ENCODE measurements around the gene ADAMTS17.
"Not testable (repeated sequence)": the region's sequence is repeated elsewhere in the genome, so short reads cannot be mapped to it uniquely, and the experiment has no call there.

ADAMTS17 gene

GRCh38 chr15:100107151-100107550 is 234.6 kb downstream of the ADAMTS17 start:
- no peak for DNase-seq

- DNase-seq, result no peak
Measured at GRCh38 chr15:100106732-100107131, 235.0 kb downstream of the ADAMTS17 start.

- no peak for DNase-seq
Measured at GRCh38 chr15:100105101-100105500, 236.7 kb downstream of the ADAMTS17 start.

- DNase-seq, result no peak
Measured at GRCh38 chr15:100104245-100104644, 237.5 kb downstream of the ADAMTS17 start.

GRCh38 chr15:100103828-100104227 is 237.9 kb downstream of the ADAMTS17 start:
- DNase-seq, result no peak

- DNase-seq, result no peak
Measured at GRCh38 chr15:100101426-100102089, 240.2 kb downstream of the ADAMTS17 start.

- DNase-seq, result no peak
Measured at GRCh38 chr15:100100926-100101325, 240.8 kb downstream of the ADAMTS17 start.

- DNase-seq, result no peak
Measured at GRCh38 chr15:100099976-100100375, 241.8 kb downstream of the ADAMTS17 start.

GRCh38 chr15:100098705-100099104 is 243.1 kb downstream of the ADAMTS17 start:
- DNase-seq, result no peak

- no peak for DNase-seq
Measured at GRCh38 chr15:100097342-100098127, 244.2 kb downstream of the ADAMTS17 start.

GRCh38 chr15:100096700-100097099 is 245.1 kb downstream of the ADAMTS17 start:
- DNase-seq, result no peak

- no peak for DNase-seq
Measured at GRCh38 chr15:100096248-100096600, 245.6 kb downstream of the ADAMTS17 start.

GRCh38 chr15:100095541-100096247 is 246.1 kb downstream of the ADAMTS17 start:
- no peak for DNase-seq

- DNase-seq, result no peak
Measured at GRCh38 chr15:100094127-100094510, 247.7 kb downstream of the ADAMTS17 start.

- DNase-seq, result no peak
Measured at GRCh38 chr15:100093211-100094126, 248.3 kb downstream of the ADAMTS17 start.

GRCh38 chr15:100092034-100092433 is 249.7 kb downstream of the ADAMTS17 start:
- DNase-seq, result no peak

- no peak for DNase-seq
Measured at GRCh38 chr15:100090411-100090810, 251.4 kb downstream of the ADAMTS17 start.

GRCh38 chr15:100084042-100084821 is 257.5 kb downstream of the ADAMTS17 start:
- DNase-seq, result not testable (repeated sequence)

- no peak for DNase-seq
Measured at GRCh38 chr15:100083572-100083971, 258.2 kb downstream of the ADAMTS17 start.

- DNase-seq, result no peak
Measured at GRCh38 chr15:100082761-100083402, 258.9 kb downstream of the ADAMTS17 start.

- DNase-seq, result no peak
Measured at GRCh38 chr15:100081454-100081853, 260.3 kb downstream of the ADAMTS17 start.
